ENCODE data around the gene FES. TPM values are rescaled to one million over a fixed set of nuclear protein-coding genes. Genes with fewer than 3 reads are reported as not detected.

The FES gene
- total RNA-seq, 4 donors from 2014 or later, result 7.0 to 18.3 (median 14.0) TPM

- in situ Hi-C loops (cut with MboI; ENCODE audit: low pct_ligation_motif_present in 1 of 4, low pct_unique_long_range_greater_than_20kb in 1 of 4, low sequenced_read_pairs in 3 of 4) (no loop called here), intact Hi-C loops (cut with DNase I; ENCODE audit: low total_unique reads) (no loop called here)
- no peaks in the 10 kb centered on the region for H3K9me3 ChIP-seq
- H3K27ac ChIP-seq, result no peak overlapping the region
- no peak overlapping the region for H3K4me3 ChIP-seq
- 91% methylated on average over 10 of the region's 12 CpGs; no CpG with 5 or more reads in 1 of the 2 donors for WGBS, 2 donors (ENCODE audit: low coverage in 1 of 2)
- no peaks in the 10 kb centered on the region for H3K27me3 ChIP-seq
- no peaks in the 10 kb centered on the region for H3K4me1 ChIP-seq
- H3K36me3 ChIP-seq, result peaks cover 0 to 62% (median 33%) of the 10 kb centered on the region in 4 donors
- TF ChIP-seq EP300 (IDR thresholded peaks at IDR 0.05; ENCODE audit: low read depth), result no peak
- no peak for TF ChIP-seq CTCF (IDR thresholded peaks at IDR 0.05)
- no peak for TF ChIP-seq POLR2AphosphoS5 (IDR thresholded peaks at IDR 0.05)
- TF ChIP-seq POLR2A (IDR thresholded peaks at IDR 0.05), result no peak
- DNase-seq, result no peak
Observed at GRCh38 chr15:90942354-90943120, 58.2 kb downstream of the FES start.

- in situ Hi-C loops (cut with MboI; ENCODE audit: low pct_ligation_motif_present in 1 of 4, low pct_unique_long_range_greater_than_20kb in 1 of 4, low sequenced_read_pairs in 3 of 4), result no loop called here
- Histone ChIP-seq H3K4me1 (peaks cover 0 to 4% (median 2%) of the 10 kb centered on the region in 4 donors), H3K36me3 (peaks cover 0 to 60% (median 28%) of the 10 kb centered on the region in 4 donors), H3K4me3 (no peak overlapping the region), H3K27me3 (no peaks in the 10 kb centered on the region), H3K9me3 (no peaks in the 10 kb centered on the region), H3K27ac (no peak overlapping the region)
- TF ChIP-seq POLR2AphosphoS5 (IDR thresholded peaks at IDR 0.05) (no peak), CTCF (IDR thresholded peaks at IDR 0.05) (no peak), EP300 (IDR thresholded peaks at IDR 0.05; ENCODE audit: low read depth) (no peak), POLR2A (IDR thresholded peaks at IDR 0.05) (no peak)
- intact Hi-C loops (cut with DNase I; ENCODE audit: low total_unique reads), result no loop called here
- 95 to 96% methylated on average over 3 to 7 of the region's 7 CpGs for WGBS, 2 donors (ENCODE audit: low coverage in 1 of 2)
- no peak for DNase-seq
Observed at GRCh38 chr15:90945091-90945490, 60.8 kb downstream of the FES start.

Small RNAs within 50 kb of the gene (small RNA-seq; reads per million reads assigned to genes)
- 0 reads per million in 4 donors for gene RN7SL363P

Other genes with a start within 250 kb of the FES start
- gene BLM, start 167.2 kb upstream of the FES start, total RNA-seq, result 1 to 10 TPM; 1.5 to 6.4 (median 2.0) TPM
- 100 to 1,000 TPM in 1 of 4 donors, 10 to 100 TPM in 3; 64.6 to 109 (median 80.6) TPM for gene FURIN, start 15.9 kb upstream of the FES start, total RNA-seq
- gene MAN2A2, start 18.8 kb downstream of the FES start, total RNA-seq, result 100 to 1,000 TPM in 2 of 4 donors, 10 to 100 TPM in 2; 46.8 to 109 (median 86.4) TPM
- 10 to 100 TPM; 13.8 to 21.8 (median 17.9) TPM for gene HDDC3, start 48.0 kb downstream of the FES start, total RNA-seq
- gene UNC45A, start 50.8 kb downstream of the FES start, total RNA-seq, result 100 to 1,000 TPM in 1 of 4 donors, 10 to 100 TPM in 3; 34.4 to 142 (median 52.9) TPM
- 100 to 1,000 TPM in 1 of 4 donors, 10 to 100 TPM in 3; 13.1 to 438 (median 16.2) TPM for gene RCCD1, start 70.4 kb downstream of the FES start, total RNA-seq
- gene PRC1, start 110.0 kb downstream of the FES start, total RNA-seq, result 10 to 100 TPM in 3 of 4 donors, 1 to 10 TPM in 1; 8.1 to 58.0 (median 23.7) TPM
- 10 to 100 TPM in 2 of 4 donors, 1 to 10 TPM in 2; 6.7 to 18.7 (median 10.8) TPM for gene VPS33B, start 138.1 kb downstream of the FES start, total RNA-seq
- gene SV2B, start 215.8 kb downstream of the FES start, total RNA-seq, result 10 to 100 TPM in 1 of 4 donors, 1 to 10 TPM in 2, under 1 TPM in 1; 0.27 to 10.3 (median 2.2) TPM

Data from transverse colon (tissue), 4 donors.